Brain microvascular endothelial cell (primary cell): ENCODE data around the gene VPS18.

Experiments
- DNase-seq: peaks from one replicate; pipeline ENCODE4 v3.0.0-alpha.2; 2020
- H3K27ac ChIP-seq: fragments of 250-450 bp; sonication (Bioruptor Pico); 2 replicates; pipeline ENCODE4 v1.5.1; 2020; ENCODE audit warnings: mild to moderate bottlenecking, moderate library complexity
- H3K27me3 ChIP-seq: fragments of 250-450 bp; sonication (Bioruptor Pico); replicated peaks from 2 replicates; pipeline ENCODE4 v1.5.1; 2020; ENCODE audit warnings: mild to moderate bottlenecking
- H3K36me3 ChIP-seq: fragments of 250-450 bp; sonication (Bioruptor Pico); replicated peaks from 2 replicates; pipeline ENCODE4 v1.5.1; 2020; ENCODE audit warnings: mild to moderate bottlenecking
- H3K4me3 ChIP-seq: 2 replicates; pipeline ENCODE4 v1.5.1; 2011; ENCODE audit warnings: low read depth, mild to moderate bottlenecking, control low read depth, low read length, moderate library complexity
- in situ Hi-C: cut with HindIII; loops from 2 replicates; pipeline ENCODE4 v1.10.0; 2017; ENCODE audit warnings: low sequenced_read_pairs, low pct_ligation_motif_present
- TF ChIP-seq, protein P1 (sequence below): IDR thresholded peaks from 2 replicates; pipeline ENCODE4 v1.5.1; 2011; ENCODE audit warnings: low read depth, mild to moderate bottlenecking, moderate library complexity, low read length, control low read depth, inconsistent platforms; ENCODE audit errors: missing control alignments

The VPS18 gene

DNA sequence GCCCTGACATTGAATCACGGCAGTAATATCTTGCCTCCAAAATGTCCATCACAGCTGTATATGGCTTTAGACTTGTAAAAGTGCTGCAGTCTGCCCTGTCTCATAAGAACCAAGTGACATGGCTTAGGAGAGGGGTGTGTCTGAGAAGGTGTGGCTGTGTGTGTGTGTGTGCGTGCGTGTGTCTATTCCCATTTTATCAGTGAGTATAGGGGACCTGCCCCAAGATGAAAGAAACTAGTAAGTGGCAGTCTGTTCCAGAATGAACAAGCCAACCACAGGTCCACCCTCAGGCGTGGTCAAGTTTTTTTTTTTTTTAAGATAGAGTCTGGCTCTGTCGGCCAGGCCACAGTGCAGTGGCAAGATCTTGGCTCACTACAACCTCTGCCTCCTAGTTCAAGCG lies 14.6 kb upstream of the VPS18 start:
- TF ChIP-seq, protein P1, sequence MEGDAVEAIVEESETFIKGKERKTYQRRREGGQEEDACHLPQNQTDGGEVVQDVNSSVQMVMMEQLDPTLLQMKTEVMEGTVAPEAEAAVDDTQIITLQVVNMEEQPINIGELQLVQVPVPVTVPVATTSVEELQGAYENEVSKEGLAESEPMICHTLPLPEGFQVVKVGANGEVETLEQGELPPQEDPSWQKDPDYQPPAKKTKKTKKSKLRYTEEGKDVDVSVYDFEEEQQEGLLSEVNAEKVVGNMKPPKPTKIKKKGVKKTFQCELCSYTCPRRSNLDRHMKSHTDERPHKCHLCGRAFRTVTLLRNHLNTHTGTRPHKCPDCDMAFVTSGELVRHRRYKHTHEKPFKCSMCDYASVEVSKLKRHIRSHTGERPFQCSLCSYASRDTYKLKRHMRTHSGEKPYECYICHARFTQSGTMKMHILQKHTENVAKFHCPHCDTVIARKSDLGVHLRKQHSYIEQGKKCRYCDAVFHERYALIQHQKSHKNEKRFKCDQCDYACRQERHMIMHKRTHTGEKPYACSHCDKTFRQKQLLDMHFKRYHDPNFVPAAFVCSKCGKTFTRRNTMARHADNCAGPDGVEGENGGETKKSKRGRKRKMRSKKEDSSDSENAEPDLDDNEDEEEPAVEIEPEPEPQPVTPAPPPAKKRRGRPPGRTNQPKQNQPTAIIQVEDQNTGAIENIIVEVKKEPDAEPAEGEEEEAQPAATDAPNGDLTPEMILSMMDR, result no peak
- in situ Hi-C loops, result no loop called here
- no peaks in the 10 kb centered on the region for H3K27me3 ChIP-seq
- H3K27ac ChIP-seq, result no peak overlapping the region
- no peaks in the 10 kb centered on the region for H3K36me3 ChIP-seq
- DNase-seq, result no peak
- no peak overlapping the region for H3K4me3 ChIP-seq

GRCh38 chr15:40881351-40881750 lies 12.9 kb upstream of the VPS18 start:
- in situ Hi-C loops, result no loop called here
- Histone ChIP-seq H3K27ac (no peak overlapping the region), H3K36me3 (no peaks in the 10 kb centered on the region), H3K4me3 (no peak overlapping the region), H3K27me3 (no peaks in the 10 kb centered on the region)
- no peak for DNase-seq
- TF ChIP-seq, protein P1, result no peak

DNA sequence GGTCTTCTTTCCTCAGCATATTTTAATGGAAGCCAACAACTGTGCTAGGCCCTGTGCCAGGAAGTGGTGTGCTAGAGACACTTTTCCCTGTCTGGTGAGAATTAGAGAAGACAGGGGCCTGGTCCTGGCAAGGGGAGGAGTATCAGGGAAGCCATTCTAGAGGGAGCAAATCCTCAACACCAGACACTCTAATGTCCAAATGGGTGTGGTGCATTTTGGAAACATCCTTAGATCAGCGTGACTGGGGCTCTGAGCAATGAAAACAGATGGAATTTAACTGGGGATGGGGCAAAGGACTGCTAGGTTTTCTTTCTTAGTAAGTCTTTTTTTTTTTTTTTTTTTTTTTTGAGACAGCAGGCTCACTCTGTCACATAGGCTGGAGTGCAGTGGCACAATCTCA lies 7.7 kb upstream of the VPS18 start:
- TF ChIP-seq, protein P1, result no peak
- H3K4me3 ChIP-seq, result no peak overlapping the region
- in situ Hi-C loops, result no loop called here
- no peaks in the 10 kb centered on the region for H3K27me3 ChIP-seq
- no peaks in the 10 kb centered on the region for H3K36me3 ChIP-seq
- H3K27ac ChIP-seq, result no peak overlapping the region
- no peak for DNase-seq

DNA sequence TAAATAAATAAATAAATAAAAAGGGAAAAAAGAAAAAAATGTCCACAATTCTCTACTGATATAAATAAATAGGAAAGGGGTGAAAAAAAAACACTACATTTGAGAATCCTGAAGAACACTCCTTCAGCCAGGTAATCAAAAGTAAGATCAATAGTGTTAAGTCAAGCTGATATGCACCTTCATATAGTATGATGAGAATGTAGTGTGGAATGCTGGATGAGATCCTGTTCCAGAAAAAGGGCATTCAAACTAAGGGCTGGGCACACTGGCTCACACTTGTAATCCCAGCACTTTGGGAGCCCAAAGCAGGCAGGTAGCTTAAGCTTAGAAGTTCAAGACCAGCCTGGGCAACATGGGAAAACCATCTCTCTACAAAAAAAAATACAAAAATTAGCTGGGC lies 5.1 kb upstream of the VPS18 start:
- no peak for DNase-seq
- H3K36me3 ChIP-seq, result no peaks in the 10 kb centered on the region
- in situ Hi-C loops, result no loop called here
- H3K27ac ChIP-seq, result no peak overlapping the region
- no peaks in the 10 kb centered on the region for H3K27me3 ChIP-seq
- no peak overlapping the region for H3K4me3 ChIP-seq
- TF ChIP-seq, protein P1, result no peak

GRCh38 chr15:40891138-40891537 lies 3.1 kb upstream of the VPS18 start:
- H3K4me3 ChIP-seq, result no peak overlapping the region
- H3K27me3 ChIP-seq, result no peaks in the 10 kb centered on the region
- TF ChIP-seq, protein P1, result no peak
- H3K36me3 ChIP-seq, result peaks cover 4% of the 10 kb centered on the region
- no peak for DNase-seq
- H3K27ac ChIP-seq, result no peak overlapping the region
- in situ Hi-C loops, result no loop called here

DNA sequence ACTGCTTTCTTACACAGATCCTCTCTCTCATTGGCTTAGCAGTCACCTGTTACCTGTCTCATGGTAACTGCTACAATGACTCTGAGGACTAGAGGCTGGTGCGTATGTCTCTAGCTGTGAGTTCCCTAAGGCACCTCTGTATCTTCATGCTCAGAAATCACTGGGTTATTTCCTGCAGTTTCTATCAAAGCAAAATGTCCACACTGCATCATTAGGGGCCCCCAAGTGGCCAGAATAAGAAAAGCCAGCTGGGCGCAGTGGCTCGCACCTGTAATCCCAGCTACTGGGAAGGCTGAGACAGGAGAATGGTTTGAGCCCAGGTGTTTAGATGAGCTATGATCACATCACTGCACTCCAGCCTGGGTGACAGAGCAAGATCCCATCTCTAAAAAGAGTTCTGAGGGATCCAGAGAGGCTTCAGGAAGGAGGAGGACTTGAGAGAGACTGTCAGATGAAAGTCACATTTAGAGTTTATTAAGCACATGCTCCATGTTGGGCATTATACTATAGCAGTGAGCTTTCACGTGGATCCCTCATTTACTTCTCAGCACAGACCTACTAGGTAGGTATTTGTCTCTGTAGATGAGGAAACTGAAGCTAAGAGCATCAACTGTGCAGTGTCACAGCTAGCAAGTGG lies 2.3 kb upstream of the VPS18 start:
- Histone ChIP-seq H3K36me3 (peaks cover 8% of the 10 kb centered on the region), H3K27me3 (no peaks in the 10 kb centered on the region), H3K27ac (no peak overlapping the region), H3K4me3 (no peak overlapping the region)
- DNase-seq, result peak; percentile 40
- in situ Hi-C loops, result no loop called here
- TF ChIP-seq, protein P1, result peak; percentile 84
